Measurements from ENCODE around the gene WDR90.

Gene WDR90

DNA sequence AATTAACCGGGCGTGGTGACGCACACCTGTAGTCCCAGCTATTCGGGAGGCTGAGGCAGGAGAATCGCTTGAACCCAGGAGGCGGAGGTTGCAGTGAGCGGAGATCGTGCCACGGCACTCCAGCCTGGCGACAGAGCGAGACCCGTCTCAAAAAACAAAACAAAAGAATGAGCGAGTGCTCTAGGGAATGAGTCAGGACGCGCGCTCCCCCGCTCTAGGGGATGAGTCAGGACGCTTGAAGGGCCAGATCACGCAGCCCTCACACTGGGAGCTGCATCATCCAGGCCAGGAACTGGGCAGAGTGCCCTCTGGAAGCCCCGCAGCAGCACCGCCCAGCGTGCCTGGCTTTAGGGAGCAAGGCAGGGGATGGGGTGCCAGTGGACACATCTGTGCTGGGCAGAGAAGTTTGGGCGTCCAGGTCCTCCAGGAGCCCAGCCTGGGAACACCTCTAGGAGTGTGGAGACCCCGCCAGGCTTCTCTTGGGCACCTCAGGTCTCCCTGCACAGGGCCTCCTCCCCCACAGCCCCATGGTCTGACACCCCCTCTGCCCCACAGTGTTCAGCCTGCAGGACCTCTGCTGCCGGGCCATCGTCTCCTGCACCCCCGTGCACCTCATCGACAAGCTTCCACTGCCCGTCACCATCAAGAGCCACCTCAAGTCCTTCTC lies 22.2 kb upstream of the WDR90 start:
- DNase-seq (ENCODE audit: low read depth), result no peak
- TF ChIP-seq, protein P1, sequence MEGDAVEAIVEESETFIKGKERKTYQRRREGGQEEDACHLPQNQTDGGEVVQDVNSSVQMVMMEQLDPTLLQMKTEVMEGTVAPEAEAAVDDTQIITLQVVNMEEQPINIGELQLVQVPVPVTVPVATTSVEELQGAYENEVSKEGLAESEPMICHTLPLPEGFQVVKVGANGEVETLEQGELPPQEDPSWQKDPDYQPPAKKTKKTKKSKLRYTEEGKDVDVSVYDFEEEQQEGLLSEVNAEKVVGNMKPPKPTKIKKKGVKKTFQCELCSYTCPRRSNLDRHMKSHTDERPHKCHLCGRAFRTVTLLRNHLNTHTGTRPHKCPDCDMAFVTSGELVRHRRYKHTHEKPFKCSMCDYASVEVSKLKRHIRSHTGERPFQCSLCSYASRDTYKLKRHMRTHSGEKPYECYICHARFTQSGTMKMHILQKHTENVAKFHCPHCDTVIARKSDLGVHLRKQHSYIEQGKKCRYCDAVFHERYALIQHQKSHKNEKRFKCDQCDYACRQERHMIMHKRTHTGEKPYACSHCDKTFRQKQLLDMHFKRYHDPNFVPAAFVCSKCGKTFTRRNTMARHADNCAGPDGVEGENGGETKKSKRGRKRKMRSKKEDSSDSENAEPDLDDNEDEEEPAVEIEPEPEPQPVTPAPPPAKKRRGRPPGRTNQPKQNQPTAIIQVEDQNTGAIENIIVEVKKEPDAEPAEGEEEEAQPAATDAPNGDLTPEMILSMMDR (IDR thresholded peaks at IDR 0.05; ENCODE audit: insufficient read depth, low read depth, low read length, missing control alignments), result no peak
- no peak overlapping the region for H3K4me3 ChIP-seq (ENCODE audit: low read depth, low read length)

DNA sequence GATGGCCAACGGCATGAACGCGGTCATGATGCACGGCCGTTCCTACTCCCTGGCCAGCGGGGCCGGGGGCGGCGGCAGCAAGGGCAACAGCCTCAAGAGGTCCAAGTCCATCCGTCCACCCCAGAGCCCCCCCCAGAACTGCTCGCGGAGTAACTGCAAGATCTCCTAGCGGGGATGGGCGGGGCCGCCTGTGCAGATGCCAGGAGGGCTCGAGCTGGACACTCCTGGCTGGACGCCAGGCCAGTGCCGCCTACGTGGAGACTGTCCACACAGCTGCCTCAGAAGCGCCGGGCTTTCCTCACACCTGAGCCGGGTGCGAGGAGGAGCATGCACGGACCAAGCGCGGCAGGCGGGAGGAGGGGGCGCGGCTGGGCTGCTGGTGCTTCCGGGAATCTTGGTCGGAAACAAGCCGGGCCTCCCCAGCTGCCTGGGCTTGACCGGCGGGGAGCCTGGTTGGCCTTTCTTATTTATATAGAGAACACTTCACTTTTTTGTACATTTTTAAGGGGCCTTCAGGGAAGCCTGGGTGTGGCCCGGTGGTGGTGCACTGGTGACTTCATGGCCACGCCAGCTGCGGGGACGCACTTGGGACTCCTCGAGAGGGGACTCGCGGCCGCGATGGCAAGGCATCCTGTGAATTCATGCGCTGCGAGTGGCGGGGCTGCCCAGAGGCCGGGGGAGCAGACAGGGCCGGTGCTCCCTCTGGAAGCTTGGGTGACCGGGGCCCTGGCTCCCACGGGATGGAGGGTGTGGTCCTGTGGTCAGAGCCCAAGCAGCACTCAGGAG lies 21.5 kb upstream of the WDR90 start:
- H3K4me3 ChIP-seq (ENCODE audit: low read depth, low read length), result no peak overlapping the region
- DNase-seq (ENCODE audit: low read depth), result no peak
- TF ChIP-seq, protein P1 (IDR thresholded peaks at IDR 0.05; ENCODE audit: insufficient read depth, low read depth, low read length, missing control alignments), result no peak

DNA sequence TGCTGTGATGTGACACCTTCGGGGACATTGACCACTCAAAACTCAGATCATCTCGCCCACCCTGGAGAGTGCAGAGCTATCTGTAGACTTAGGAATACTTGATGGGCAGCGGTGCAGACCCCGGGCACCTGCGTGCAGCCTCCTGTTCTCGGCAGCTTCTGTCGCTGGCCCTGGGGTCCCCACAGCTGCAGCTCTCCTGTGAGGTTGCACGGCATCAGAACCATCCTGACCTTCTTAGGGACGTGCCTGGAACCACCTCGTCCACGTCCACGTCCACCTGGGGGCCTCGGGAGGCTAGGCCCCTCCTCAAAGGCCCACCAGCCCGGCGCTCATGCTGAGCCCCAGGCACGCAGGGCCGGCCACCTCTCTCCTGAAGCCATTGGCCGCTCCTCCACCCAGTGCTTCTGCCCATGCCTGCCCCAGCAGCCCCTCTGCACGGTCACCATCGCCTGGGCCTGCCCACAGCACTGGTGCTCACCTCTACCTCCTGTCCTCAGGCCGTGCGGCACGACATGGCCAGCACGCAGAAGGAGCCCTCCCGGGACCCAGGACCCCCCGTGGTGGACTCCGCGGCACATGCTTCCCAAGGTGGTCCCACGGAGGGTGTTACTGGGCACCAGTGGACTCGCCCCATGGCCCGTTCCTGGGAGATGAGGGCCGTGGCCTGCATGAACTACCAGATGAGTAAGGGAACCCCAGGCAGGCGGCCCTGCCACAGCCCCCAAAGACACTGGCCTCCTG lies 20.7 kb upstream of the WDR90 start:
- TF ChIP-seq, protein P1 (IDR thresholded peaks at IDR 0.05; ENCODE audit: insufficient read depth, low read depth, low read length, missing control alignments), result no peak
- DNase-seq (ENCODE audit: low read depth), result no peak
- no peak overlapping the region for H3K4me3 ChIP-seq (ENCODE audit: low read depth, low read length)

DNA sequence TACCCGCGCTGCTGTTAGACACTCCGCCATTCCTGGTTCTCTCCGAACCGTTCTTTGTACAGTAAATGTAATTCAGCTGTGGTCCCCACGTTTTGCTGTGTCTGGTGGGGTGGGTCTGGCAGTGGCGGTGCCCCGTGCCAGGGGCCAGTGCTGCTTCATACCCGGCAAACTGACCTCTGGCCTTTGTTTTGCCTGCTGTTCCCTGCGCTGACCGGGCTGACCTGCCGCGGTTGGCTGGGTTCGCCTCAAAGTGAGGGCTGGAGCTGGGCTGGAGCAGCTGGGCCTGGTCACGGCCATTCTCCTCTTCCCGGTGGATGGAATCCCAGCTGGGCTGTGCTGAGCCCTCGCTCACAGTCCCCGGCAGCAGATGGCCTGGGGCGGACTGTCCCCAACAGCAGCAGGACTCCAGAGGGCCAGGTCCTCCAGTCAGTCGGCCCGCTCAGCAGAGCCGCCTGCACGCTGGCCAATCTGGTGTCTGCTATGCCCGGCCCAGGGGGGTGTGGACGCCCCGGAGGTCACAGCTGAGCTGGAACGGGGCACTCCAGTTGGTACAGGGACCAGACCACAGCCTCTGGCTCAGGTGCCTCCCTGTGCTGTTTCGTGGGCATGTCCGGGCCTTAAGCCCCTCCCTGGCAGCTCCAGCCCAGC lies 19.9 kb upstream of the WDR90 start:
- TF ChIP-seq, protein P1 (IDR thresholded peaks at IDR 0.05; ENCODE audit: insufficient read depth, low read depth, low read length, missing control alignments), result no peak
- H3K4me3 ChIP-seq (ENCODE audit: low read depth, low read length), result no peak overlapping the region
- no peak for DNase-seq (ENCODE audit: low read depth)

DNA sequence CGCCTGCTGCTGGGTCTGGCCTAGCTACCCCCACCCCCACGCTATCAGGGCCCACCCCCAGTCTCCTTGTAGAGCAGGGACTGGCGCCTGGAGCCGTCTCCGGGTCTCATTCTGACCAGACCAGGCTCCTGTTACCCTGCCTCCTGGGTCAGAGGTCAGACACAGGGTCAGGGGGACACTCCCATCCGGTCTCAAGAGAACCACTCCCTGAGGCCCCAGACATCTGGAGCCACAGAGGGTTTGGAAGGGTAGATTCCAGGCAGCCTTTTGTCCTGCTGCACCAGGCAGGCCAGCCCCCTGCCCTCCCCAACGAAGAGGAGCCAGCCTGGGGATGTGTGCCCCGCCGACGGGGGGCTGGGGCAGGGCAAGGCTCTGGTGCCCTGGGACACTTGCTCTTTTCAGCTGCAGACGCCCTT lies 19.3 kb upstream of the WDR90 start:
- DNase-seq (ENCODE audit: low read depth), result no peak
- TF ChIP-seq, protein P1 (IDR thresholded peaks at IDR 0.05; ENCODE audit: insufficient read depth, low read depth, low read length, missing control alignments), result no peak
- H3K4me3 ChIP-seq (ENCODE audit: low read depth, low read length), result no peak overlapping the region

DNA sequence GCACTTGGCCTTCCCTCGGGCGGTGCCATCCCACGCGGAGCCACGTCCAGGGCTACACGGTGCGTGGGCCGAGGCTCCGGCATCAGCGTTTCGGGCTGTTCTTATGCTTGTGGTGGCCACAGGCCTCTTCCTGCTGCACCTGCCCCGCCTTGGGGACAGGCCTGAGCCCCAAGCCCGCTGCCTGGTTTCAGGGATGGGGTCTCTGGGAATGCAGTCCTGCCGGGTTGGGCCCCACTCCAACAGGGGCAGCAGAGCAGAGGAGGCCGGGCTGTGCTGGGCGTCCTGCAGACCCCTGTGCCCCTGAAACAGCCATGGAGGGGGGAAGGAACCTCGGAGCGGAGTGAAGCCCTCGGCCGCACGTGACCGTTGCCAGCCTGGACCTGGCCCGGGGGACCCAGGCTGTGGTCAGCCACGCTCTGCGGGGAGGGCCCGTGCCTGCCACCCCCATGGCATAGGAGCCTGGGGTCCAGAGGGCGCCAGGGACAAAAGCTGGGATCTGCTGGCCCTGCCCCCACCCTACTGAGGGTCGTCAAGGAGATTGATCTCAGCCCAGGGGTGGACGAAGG lies 18.8 kb upstream of the WDR90 start:
- no peak for DNase-seq (ENCODE audit: low read depth)
- TF ChIP-seq, protein P1 (IDR thresholded peaks at IDR 0.05; ENCODE audit: insufficient read depth, low read depth, low read length, missing control alignments), result no peak
- no peak overlapping the region for H3K4me3 ChIP-seq (ENCODE audit: low read depth, low read length)

All from GM12865 (cell line).